A673 (cell line): Measurements from ENCODE around the gene SMIM36. TPM values are rescaled to one million over a fixed set of nuclear protein-coding genes. Genes with fewer than 3 reads are reported as not detected.
"Not testable (repeated sequence)": the region's sequence is repeated elsewhere in the genome, so short reads cannot be mapped to it uniquely, and the experiment has no call there.

Source experiments
- BruUV-seq: library from RNA; stranded (reverse); fragments of 400-500 nt; replicated peaks from 2 replicates; lab custom pipeline; 2021; lab: Mats Ljungman, UMichigan
- CTCF ChIA-PET: fragments of 300-600 bp; sonication (Branson Sonifier 250); formaldehyde crosslinking; loops from one replicate; lab custom pipeline; 2022; ENCODE audit warnings: antibody characterized with exemption; lab: Charles Lee
- POLR2A ChIA-PET: fragments of 300-600 bp; sonication (Branson Sonifier 250); formaldehyde crosslinking; loops from one replicate; lab custom pipeline; 2022; ENCODE audit warnings: antibody characterized with exemption; ENCODE audit not compliant: low non-redundant PET; lab: Charles Lee
- DNase-seq: peaks from one replicate; pipeline ENCODE4 v3.0.0-alpha.2; 2015; ENCODE audit warnings: low spot score
- H3K27ac ChIP-seq: fragments of 200-600 bp; sonication (generic); 2 replicates; pipeline ENCODE4 v1.5.1; 2016; ENCODE audit warnings: mixed run types, low read depth, mild to moderate bottlenecking, mixed read lengths, antibody characterized with exemption, low read length; ENCODE audit not compliant: poor library complexity, severe bottlenecking
- H3K27me3 ChIP-seq: fragments of 200-600 bp; sonication (generic); replicated peaks from 2 replicates; pipeline ENCODE4 v1.6.1; 2017; ENCODE audit warnings: mixed run types, low read depth, mild to moderate bottlenecking, mixed read lengths, antibody characterized with exemption, low read length; ENCODE audit not compliant: insufficient read depth, poor library complexity
- H3K36me3 ChIP-seq: fragments of 200-600 bp; sonication (generic); 2 replicates; pipeline ENCODE4 v1.6.1; 2016; ENCODE audit warnings: mixed run types, mild to moderate bottlenecking, mixed read lengths, antibody characterized with exemption, low read length; ENCODE audit not compliant: insufficient read depth, poor library complexity, severe bottlenecking
- H3K4me1 ChIP-seq: fragments of 200-600 bp; sonication (generic); 2 replicates; pipeline ENCODE4 v1.6.1; 2017; ENCODE audit warnings: mixed run types, mild to moderate bottlenecking, mixed read lengths, antibody characterized with exemption, low read length; ENCODE audit not compliant: insufficient read depth, poor library complexity, severe bottlenecking
- H3K4me3 ChIP-seq: fragments of 200-600 bp; sonication (generic); 2 replicates; pipeline ENCODE4 v1.5.1; 2016; ENCODE audit warnings: low read depth, mixed run types, mild to moderate bottlenecking, mixed read lengths, low read length; ENCODE audit not compliant: poor library complexity, severe bottlenecking
- H3K9me3 ChIP-seq: fragments of 200-600 bp; sonication (generic); 2 replicates; pipeline ENCODE4 v1.6.1; 2016; ENCODE audit warnings: mixed run types, low read depth, mild to moderate bottlenecking, mixed read lengths, antibody characterized with exemption, low read length; ENCODE audit not compliant: poor library complexity, severe bottlenecking
- EZH2 ChIP-seq: fragments of 200-600 bp; sonication (generic); IDR thresholded peaks from 2 replicates; pipeline ENCODE4 v1.6.1; 2017; ENCODE audit warnings: borderline replicate concordance, low read depth, mild to moderate bottlenecking, mixed read lengths, antibody characterized with exemption, low read length; ENCODE audit not compliant: poor library complexity, severe bottlenecking
- intact Hi-C: fragments of 100-400 bp; cut with micrococcal nuclease; formaldehyde crosslinking; loops from one replicate; pipeline ENCODE4 v1.10.0; 2022; ENCODE audit not compliant: unreplicated experiment
- total RNA-seq: library from RNA; stranded (reverse); gene quantifications from 2 replicates; pipeline ENCODE4 v1.2.3, GENCODE V29; 2021
- TF ChIP-seq, protein P1 (sequence below): fragments of 300-800, 200-600 bp; sonication (generic); conservative IDR thresholded peaks from 2 replicates; pipeline ENCODE4 v1.5.1; 2017; ENCODE audit warnings: low read depth, mild to moderate bottlenecking, antibody characterized with exemption, low read length, moderate library complexity, mixed read lengths

Gene SMIM36
- total RNA-seq, 1 experiment from 2014 or later = not detected

DNA sequence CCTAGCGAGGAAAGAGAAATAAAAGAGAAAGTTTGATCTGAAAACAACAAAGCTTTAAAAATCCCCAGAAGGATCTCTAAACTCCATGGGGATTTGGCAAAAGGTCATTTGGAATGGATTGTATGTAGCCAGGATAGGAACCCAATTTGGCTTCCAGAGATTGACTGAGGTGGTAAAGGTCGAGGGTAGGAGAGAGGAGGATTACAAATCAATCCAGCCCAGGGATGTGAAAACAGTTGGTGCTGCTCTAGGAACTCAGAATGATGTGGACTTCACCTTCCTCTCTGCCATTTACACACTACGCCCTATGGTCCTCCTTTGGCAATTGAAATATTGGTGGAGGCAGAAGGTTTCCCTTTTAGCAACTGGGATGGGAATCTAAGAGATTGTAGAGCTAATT, 18.8 kb upstream of the SMIM36 start:
- no peak overlapping the region for H3K4me3 ChIP-seq
- DNase-seq = no peak
- no peak for TF ChIP-seq EZH2
- TF ChIP-seq, protein P1, sequence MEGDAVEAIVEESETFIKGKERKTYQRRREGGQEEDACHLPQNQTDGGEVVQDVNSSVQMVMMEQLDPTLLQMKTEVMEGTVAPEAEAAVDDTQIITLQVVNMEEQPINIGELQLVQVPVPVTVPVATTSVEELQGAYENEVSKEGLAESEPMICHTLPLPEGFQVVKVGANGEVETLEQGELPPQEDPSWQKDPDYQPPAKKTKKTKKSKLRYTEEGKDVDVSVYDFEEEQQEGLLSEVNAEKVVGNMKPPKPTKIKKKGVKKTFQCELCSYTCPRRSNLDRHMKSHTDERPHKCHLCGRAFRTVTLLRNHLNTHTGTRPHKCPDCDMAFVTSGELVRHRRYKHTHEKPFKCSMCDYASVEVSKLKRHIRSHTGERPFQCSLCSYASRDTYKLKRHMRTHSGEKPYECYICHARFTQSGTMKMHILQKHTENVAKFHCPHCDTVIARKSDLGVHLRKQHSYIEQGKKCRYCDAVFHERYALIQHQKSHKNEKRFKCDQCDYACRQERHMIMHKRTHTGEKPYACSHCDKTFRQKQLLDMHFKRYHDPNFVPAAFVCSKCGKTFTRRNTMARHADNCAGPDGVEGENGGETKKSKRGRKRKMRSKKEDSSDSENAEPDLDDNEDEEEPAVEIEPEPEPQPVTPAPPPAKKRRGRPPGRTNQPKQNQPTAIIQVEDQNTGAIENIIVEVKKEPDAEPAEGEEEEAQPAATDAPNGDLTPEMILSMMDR = no peak
- no peaks in the 10 kb centered on the region for H3K9me3 ChIP-seq
- no peaks in the 10 kb centered on the region for H3K27me3 ChIP-seq
- peaks cover 13% of the 10 kb centered on the region for H3K4me1 ChIP-seq
- no peak overlapping the region for H3K27ac ChIP-seq
- H3K36me3 ChIP-seq = no peaks in the 10 kb centered on the region
- CTCF ChIA-PET = no interaction called here
- intact Hi-C loops = no loop called here
- POLR2A ChIA-PET = no interaction called here
- no TSS peak for BruUV-seq

DNA sequence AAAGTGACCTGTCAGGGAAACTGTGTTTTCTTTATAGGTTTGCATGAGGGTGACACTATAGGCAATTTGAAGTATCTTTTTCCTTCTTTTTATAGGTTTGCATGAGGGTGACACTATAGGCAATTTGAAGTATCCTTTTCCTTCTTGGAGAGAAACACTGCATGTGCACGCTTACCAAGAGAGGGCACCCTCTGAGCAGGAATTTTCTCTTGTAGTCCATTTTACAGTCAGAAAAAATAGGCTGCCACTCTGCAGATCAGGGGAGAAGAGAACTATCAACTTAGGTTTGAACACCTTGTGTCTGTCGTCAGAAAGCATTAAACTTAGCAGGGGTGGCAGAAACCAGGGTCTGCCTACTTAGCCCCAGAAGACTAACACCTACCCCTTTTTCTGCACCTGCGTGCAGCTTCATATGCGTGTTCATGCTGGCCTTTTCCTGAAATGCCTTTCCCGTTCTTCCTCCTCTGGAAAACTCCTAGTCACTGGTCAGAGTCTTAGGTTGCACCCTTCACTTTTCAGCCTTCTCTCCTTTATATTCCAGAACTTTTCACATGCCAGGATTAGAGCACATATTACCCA, 16.4 kb upstream of the SMIM36 start:
- Histone ChIP-seq H3K27me3 (no peaks in the 10 kb centered on the region), H3K27ac (no peak overlapping the region), H3K9me3 (no peaks in the 10 kb centered on the region), H3K36me3 (no peaks in the 10 kb centered on the region), H3K4me1 (peaks cover 9% of the 10 kb centered on the region), H3K4me3 (no peak overlapping the region)
- no peak for TF ChIP-seq EZH2
- TF ChIP-seq, protein P1 = peak; percentile 89
- peak; percentile 79 for DNase-seq
- BruUV-seq = no TSS peak
- intact Hi-C loops = loop anchor here (1.0 to 10.0 kb wide), 5 partner anchors 75 to 1187 kb away; no protein-coding TSS in a partner anchor
- ChIA-PET POLR2A (no interaction called here), CTCF (interaction anchor here (0.7 to 3.9 kb wide), 4 partner anchors 74 to 534 kb away, joined by 3 to 27 read pairs (median 8); no protein-coding TSS in a partner anchor)

DNA sequence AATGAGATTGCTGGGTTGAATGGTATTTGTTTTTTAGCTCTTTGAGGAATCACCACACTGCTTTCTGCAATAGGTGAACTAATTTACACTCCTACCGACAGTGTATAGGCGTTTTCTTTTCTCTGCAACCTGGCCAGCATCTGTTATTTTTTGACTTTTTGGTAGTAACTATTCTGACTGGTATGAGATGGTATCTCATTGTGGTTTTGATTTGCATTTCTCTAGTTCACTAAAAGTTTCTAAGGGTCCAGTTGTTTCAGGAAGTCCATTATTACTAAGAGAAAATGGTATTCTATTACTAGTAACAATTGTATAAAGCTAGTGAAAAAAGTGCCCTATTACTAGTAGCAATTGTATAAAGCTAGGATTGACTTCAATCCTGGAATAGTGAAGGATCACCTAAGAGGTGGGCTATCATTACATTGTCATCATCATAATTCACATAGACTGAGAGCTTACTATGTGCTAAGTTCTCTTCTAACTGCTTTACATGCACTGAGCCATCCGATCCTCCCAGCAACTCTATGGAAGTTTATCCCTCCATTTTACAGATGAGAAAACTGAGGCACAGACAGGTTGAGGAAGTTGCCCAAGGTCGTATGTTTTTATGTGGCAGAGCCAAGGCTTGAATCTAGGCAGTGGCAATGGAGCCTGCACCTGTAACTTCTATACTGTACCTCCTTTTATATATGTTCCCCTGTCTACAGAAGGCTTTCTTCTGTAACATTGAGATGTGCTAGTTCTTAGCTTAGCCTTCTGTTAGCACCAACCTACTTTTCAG, 13.4 kb upstream of the SMIM36 start:
- BruUV-seq = no TSS peak

DNA sequence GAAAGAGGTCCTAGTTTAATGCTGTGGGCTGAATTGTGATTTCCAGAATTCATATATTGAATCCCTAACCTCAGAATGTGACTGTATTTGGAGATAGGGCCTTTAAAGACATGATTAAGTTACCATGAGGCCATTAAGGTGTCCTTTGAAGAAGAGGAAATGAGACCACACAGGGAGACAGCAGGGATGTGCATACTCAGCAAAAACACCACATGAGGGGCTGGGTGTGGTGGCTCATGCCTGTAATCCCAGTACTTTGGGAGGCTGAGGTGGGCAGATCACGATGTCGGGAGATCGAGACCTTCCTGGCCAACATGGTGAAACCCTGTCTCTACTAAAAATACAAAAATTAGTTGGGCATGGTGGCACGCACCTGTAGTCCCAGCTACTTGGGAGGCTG, 11.8 kb upstream of the SMIM36 start:
- POLR2A ChIA-PET = not testable (repeated sequence)
- CTCF ChIA-PET = interaction anchor here (0.6 kb wide), 1 partner anchor 135 kb away, joined by 5 read pairs; no protein-coding TSS in a partner anchor

More for the DNA sequence above, 13.4 kb upstream of the SMIM36 start:
- ChIA-PET POLR2A (no interaction called here), CTCF (interaction anchor here (0.7 to 3.9 kb wide), 3 partner anchors 9 to 246 kb away, joined by 3 to 27 read pairs (median 4); no protein-coding TSS in a partner anchor)
- no peak overlapping the region for H3K27ac ChIP-seq
- H3K4me1 ChIP-seq = peaks cover 9% of the 10 kb centered on the region
- no peaks in the 10 kb centered on the region for H3K36me3 ChIP-seq
- no peaks in the 10 kb centered on the region for H3K9me3 ChIP-seq
- H3K4me3 ChIP-seq = no peak overlapping the region
- peaks cover 5% of the 10 kb centered on the region for H3K27me3 ChIP-seq
- no peak for DNase-seq
- TF ChIP-seq EZH2 = no peak
- TF ChIP-seq, protein P1 = no peak
- intact Hi-C loops = loop anchor here (5.0 to 10.0 kb wide), 3 partner anchors 793 to 1190 kb away; no protein-coding TSS in a partner anchor

More for the DNA sequence above, 11.8 kb upstream of the SMIM36 start:
- not testable (repeated sequence) for DNase-seq, H3K4me3 ChIP-seq, BruUV-seq, H3K36me3 ChIP-seq, H3K9me3 ChIP-seq, H3K27ac ChIP-seq, H3K4me1 ChIP-seq
- H3K27me3 ChIP-seq = peaks cover 16% of the 10 kb centered on the region
- intact Hi-C loops = loop anchor here (10.0 kb wide), 1 partner anchor 1192 kb away; no protein-coding TSS in a partner anchor
